ENCODE data around the gene TIAM1.

Gene TIAM1

GRCh38 chr21:31316488-31317169 is 27.4 kb downstream of the TIAM1 start:
- peaks cover 0 to 7% of the 10 kb centered on the region in 2 donors for H3K36me3 ChIP-seq (replicated peaks in 1 of 2; ENCODE audit: control insufficient read depth in 2 of 2, insufficient read depth in 2 of 2, low read length in 2 of 2)
- H2BK15ac ChIP-seq (ENCODE audit: low read length), result no peak overlapping the region
- no peaks in the 10 kb centered on the region for H3K4me1 ChIP-seq (ENCODE audit: control insufficient read depth in 2 of 2, insufficient read depth in 1 of 2, low read depth in 1 of 2, low read length in 2 of 2)
- no peak overlapping the region for H3K23ac ChIP-seq (ENCODE audit: low read depth, low read length, poor library complexity)
- H2BK5ac ChIP-seq (ENCODE audit: low read length), result no peak overlapping the region
- no peak overlapping the region for H4K8ac ChIP-seq (ENCODE audit: low read depth, low read length)
- H3K4me3 ChIP-seq (ENCODE audit: low read length in 2 of 2), result no peak overlapping the region
- no peak overlapping the region for H3K4me2 ChIP-seq (ENCODE audit: insufficient read depth, low read length, poor library complexity, severe bottlenecking)
- H4K91ac ChIP-seq (ENCODE audit: low read depth, low read length, poor library complexity), result no peak overlapping the region
- H3K9ac ChIP-seq (ENCODE audit: low read depth, low read length, poor library complexity), result no peak overlapping the region
- no peak overlapping the region for H2AFZ ChIP-seq (ENCODE audit: low read length)
- no peak overlapping the region for H3K27ac ChIP-seq (replicated peaks; ENCODE audit: low read length)
- peaks cover 4% of the 10 kb centered on the region for H3K79me1 ChIP-seq (ENCODE audit: low read depth, low read length)
- no CpG with 5 or more reads among the region's 9 CpGs for WGBS, 2 donors (ENCODE audit: extremely low coverage in 2 of 2, insufficient read length in 2 of 2, insufficient replicate concordance in 1 of 2)
- no peaks in the 10 kb centered on the region for H3K9me3 ChIP-seq (replicated peaks in 1 of 2; ENCODE audit: control insufficient read depth in 2 of 2, insufficient read depth in 1 of 2, low read depth in 1 of 2, low read length in 2 of 2)
- H3K4ac ChIP-seq (ENCODE audit: low read length), result no peak overlapping the region
- no peak overlapping the region for H2BK120ac ChIP-seq (ENCODE audit: low read depth, low read length)
- no peak overlapping the region for H2AK5ac ChIP-seq (ENCODE audit: low read depth, low read length)
- no peak overlapping the region for H3K18ac ChIP-seq (ENCODE audit: low read length)
- H2BK12ac ChIP-seq (ENCODE audit: low read length), result no peak overlapping the region
- no peak overlapping the region for H3K14ac ChIP-seq (ENCODE audit: low read length)
- H3K27me3 ChIP-seq (ENCODE audit: control insufficient read depth in 3 of 3, insufficient read depth in 3 of 3, low read depth in 1 of 3, low read length in 3 of 3), result no peaks in the 10 kb centered on the region
- no peak for DNase-seq (ENCODE audit: low spot score)

- H3K4me1 ChIP-seq (ENCODE audit: control insufficient read depth in 2 of 2, insufficient read depth in 1 of 2, low read depth in 1 of 2, low read length in 2 of 2), result peaks cover 0 to 2% of the 10 kb centered on the region in 2 donors
- no CpG with 5 or more reads among the region's 3 CpGs for WGBS, 2 donors (ENCODE audit: extremely low coverage in 2 of 2, insufficient read length in 2 of 2, insufficient replicate concordance in 1 of 2)
- H2BK5ac ChIP-seq (ENCODE audit: low read length), result no peak overlapping the region
- no peaks in the 10 kb centered on the region for H3K9me3 ChIP-seq (replicated peaks in 1 of 2; ENCODE audit: control insufficient read depth in 2 of 2, insufficient read depth in 1 of 2, low read depth in 1 of 2, low read length in 2 of 2)
- H3K23ac ChIP-seq (ENCODE audit: low read depth, low read length, poor library complexity), result no peak overlapping the region
- H3K79me1 ChIP-seq (ENCODE audit: low read depth, low read length), result peaks cover 4% of the 10 kb centered on the region
- H4K8ac ChIP-seq (ENCODE audit: low read depth, low read length), result no peak overlapping the region
- no peak overlapping the region for H2AK5ac ChIP-seq (ENCODE audit: low read depth, low read length)
- no peak overlapping the region for H3K4me3 ChIP-seq (ENCODE audit: low read length in 2 of 2)
- H3K27me3 ChIP-seq (ENCODE audit: control insufficient read depth in 3 of 3, insufficient read depth in 3 of 3, low read depth in 1 of 3, low read length in 3 of 3), result no peaks in the 10 kb centered on the region
- no peak overlapping the region for H3K27ac ChIP-seq (replicated peaks; ENCODE audit: low read length)
- H2BK12ac ChIP-seq (ENCODE audit: low read length), result no peak overlapping the region
- no peak overlapping the region for H3K14ac ChIP-seq (ENCODE audit: low read length)
- H2AFZ ChIP-seq (ENCODE audit: low read length), result no peak overlapping the region
- H4K91ac ChIP-seq (ENCODE audit: low read depth, low read length, poor library complexity), result no peak overlapping the region
- peaks cover 0 to 7% of the 10 kb centered on the region in 2 donors for H3K36me3 ChIP-seq (replicated peaks in 1 of 2; ENCODE audit: control insufficient read depth in 2 of 2, insufficient read depth in 2 of 2, low read length in 2 of 2)
- H3K9ac ChIP-seq (ENCODE audit: low read depth, low read length, poor library complexity), result no peak overlapping the region
- no peak overlapping the region for H2BK15ac ChIP-seq (ENCODE audit: low read length)
- no peak overlapping the region for H2BK120ac ChIP-seq (ENCODE audit: low read depth, low read length)
- no peak for DNase-seq (ENCODE audit: low spot score)
- H3K4ac ChIP-seq (ENCODE audit: low read length), result no peak overlapping the region
- H3K4me2 ChIP-seq (ENCODE audit: insufficient read depth, low read length, poor library complexity, severe bottlenecking), result no peak overlapping the region
- H3K18ac ChIP-seq (ENCODE audit: low read length), result no peak overlapping the region
These were observed 28.0 kb downstream of the TIAM1 start for GRCh38 chr21:31316072-31316471.

GRCh38 chr21:31310750-31311149 is 33.3 kb downstream of the TIAM1 start:
- H3K27me3 ChIP-seq (ENCODE audit: control insufficient read depth in 3 of 3, insufficient read depth in 3 of 3, low read depth in 1 of 3, low read length in 3 of 3), result no peaks in the 10 kb centered on the region
- no peak overlapping the region for H2BK5ac ChIP-seq (ENCODE audit: low read length)
- no peak overlapping the region for H3K4me2 ChIP-seq (ENCODE audit: insufficient read depth, low read length, poor library complexity, severe bottlenecking)
- H4K8ac ChIP-seq (ENCODE audit: low read depth, low read length), result no peak overlapping the region
- H2AK5ac ChIP-seq (ENCODE audit: low read depth, low read length), result no peak overlapping the region
- no peak overlapping the region for H3K4me3 ChIP-seq (ENCODE audit: low read length in 2 of 2)
- no CpG with 5 or more reads among the region's 7 CpGs for WGBS, 2 donors (ENCODE audit: extremely low coverage in 2 of 2, insufficient read length in 2 of 2, insufficient replicate concordance in 1 of 2)
- H3K9me3 ChIP-seq (replicated peaks in 1 of 2; ENCODE audit: control insufficient read depth in 2 of 2, insufficient read depth in 1 of 2, low read depth in 1 of 2, low read length in 2 of 2), result peaks cover 0 to 3% of the 10 kb centered on the region in 2 donors
- no peak overlapping the region for H4K91ac ChIP-seq (ENCODE audit: low read depth, low read length, poor library complexity)
- no peak overlapping the region for H3K23ac ChIP-seq (ENCODE audit: low read depth, low read length, poor library complexity)
- H3K36me3 ChIP-seq (replicated peaks in 1 of 2; ENCODE audit: control insufficient read depth in 2 of 2, insufficient read depth in 2 of 2, low read length in 2 of 2), result peaks cover 0 to 7% of the 10 kb centered on the region in 2 donors
- no peak overlapping the region for H2BK15ac ChIP-seq (ENCODE audit: low read length)
- peaks cover 4 to 13% of the 10 kb centered on the region in 2 donors for H3K4me1 ChIP-seq (ENCODE audit: control insufficient read depth in 2 of 2, insufficient read depth in 1 of 2, low read depth in 1 of 2, low read length in 2 of 2)
- DNase-seq (ENCODE audit: low spot score), result no peak
- H3K9ac ChIP-seq (ENCODE audit: low read depth, low read length, poor library complexity), result no peak overlapping the region
- peak overlapping the region; percentile 25 for H3K27ac ChIP-seq (replicated peaks; ENCODE audit: low read length)
- no peak overlapping the region for H2AFZ ChIP-seq (ENCODE audit: low read length)
- H3K14ac ChIP-seq (ENCODE audit: low read length), result no peak overlapping the region
- H3K4ac ChIP-seq (ENCODE audit: low read length), result no peak overlapping the region
- H3K18ac ChIP-seq (ENCODE audit: low read length), result no peak overlapping the region
- no peak overlapping the region for H2BK12ac ChIP-seq (ENCODE audit: low read length)
- peaks cover 2% of the 10 kb centered on the region for H3K79me1 ChIP-seq (ENCODE audit: low read depth, low read length)
- H2BK120ac ChIP-seq (ENCODE audit: low read depth, low read length), result no peak overlapping the region

- no peak overlapping the region for H4K8ac ChIP-seq (ENCODE audit: low read depth, low read length)
- no peak overlapping the region for H3K9ac ChIP-seq (ENCODE audit: low read depth, low read length, poor library complexity)
- H2BK15ac ChIP-seq (ENCODE audit: low read length), result no peak overlapping the region
- H3K23ac ChIP-seq (ENCODE audit: low read depth, low read length, poor library complexity), result no peak overlapping the region
- H3K9me3 ChIP-seq (replicated peaks in 1 of 2; ENCODE audit: control insufficient read depth in 2 of 2, insufficient read depth in 1 of 2, low read depth in 1 of 2, low read length in 2 of 2), result peaks cover 0 to 3% of the 10 kb centered on the region in 2 donors
- H2AFZ ChIP-seq (ENCODE audit: low read length), result no peak overlapping the region
- H3K14ac ChIP-seq (ENCODE audit: low read length), result no peak overlapping the region
- H3K4me1 ChIP-seq (ENCODE audit: control insufficient read depth in 2 of 2, insufficient read depth in 1 of 2, low read depth in 1 of 2, low read length in 2 of 2), result peaks cover 4 to 13% of the 10 kb centered on the region in 2 donors
- peaks cover 2% of the 10 kb centered on the region for H3K79me1 ChIP-seq (ENCODE audit: low read depth, low read length)
- H3K27me3 ChIP-seq (ENCODE audit: control insufficient read depth in 3 of 3, insufficient read depth in 3 of 3, low read depth in 1 of 3, low read length in 3 of 3), result no peaks in the 10 kb centered on the region
- no peak overlapping the region for H3K4ac ChIP-seq (ENCODE audit: low read length)
- H2BK120ac ChIP-seq (ENCODE audit: low read depth, low read length), result no peak overlapping the region
- no peak overlapping the region for H2AK5ac ChIP-seq (ENCODE audit: low read depth, low read length)
- H4K91ac ChIP-seq (ENCODE audit: low read depth, low read length, poor library complexity), result no peak overlapping the region
- H3K4me3 ChIP-seq (ENCODE audit: low read length in 2 of 2), result no peak overlapping the region
- WGBS, 2 donors (ENCODE audit: extremely low coverage in 2 of 2, insufficient read length in 2 of 2, insufficient replicate concordance in 1 of 2), result 100% methylated on average over 3 of the region's 7 CpGs; no CpG with 5 or more reads in 1 of the 2 donors
- H2BK5ac ChIP-seq (ENCODE audit: low read length), result no peak overlapping the region
- DNase-seq (ENCODE audit: low spot score), result no peak
- H3K18ac ChIP-seq (ENCODE audit: low read length), result no peak overlapping the region
- H3K36me3 ChIP-seq (replicated peaks in 1 of 2; ENCODE audit: control insufficient read depth in 2 of 2, insufficient read depth in 2 of 2, low read length in 2 of 2), result peaks cover 0 to 7% of the 10 kb centered on the region in 2 donors
- H3K27ac ChIP-seq (replicated peaks; ENCODE audit: low read length), result no peak overlapping the region
- no peak overlapping the region for H2BK12ac ChIP-seq (ENCODE audit: low read length)
- no peak overlapping the region for H3K4me2 ChIP-seq (ENCODE audit: insufficient read depth, low read length, poor library complexity, severe bottlenecking)
These were observed 35.5 kb downstream of the TIAM1 start for GRCh38 chr21:31308584-31308983.
